Smooth muscle cell (in vitro differentiated cells): ENCODE results near the gene SIRT2. TPM values are rescaled to one million over a fixed set of nuclear protein-coding genes. Genes with fewer than 3 reads are reported as not detected.

Experiments
- DNase-seq: peaks from one replicate; lab custom pipeline; 2025; ENCODE audit not compliant: unreplicated experiment; lab: John Stamatoyannopoulos, UW
- H2AFZ ChIP-seq: fragments of 200-600 bp; sonication (generic); 2 replicates; pipeline ENCODE4 v1.6.0; 2016; ENCODE audit warnings: antibody characterized with exemption, low read depth, mild to moderate bottlenecking
- H3F3A ChIP-seq: fragments of 200-600 bp; sonication (generic); 2 replicates; pipeline ENCODE4 v1.6.0; 2017; ENCODE audit warnings: antibody characterized with exemption, low read depth
- H3K27ac ChIP-seq: fragments of 200-600 bp; sonication (generic); 2 replicates; pipeline ENCODE4 v1.5.1; 2016; ENCODE audit warnings: low read depth, mild to moderate bottlenecking
- H3K27me3 ChIP-seq: fragments of 200-600 bp; sonication (generic); 2 replicates; pipeline ENCODE4 v1.6.1; 2016; ENCODE audit warnings: low read depth, mild to moderate bottlenecking
- H3K36me3 ChIP-seq: fragments of 200-600 bp; sonication (generic); 2 replicates; pipeline ENCODE4 v1.5.1; 2016; ENCODE audit warnings: low read depth
- H3K4me1 ChIP-seq: fragments of 200-600 bp; sonication (generic); 2 replicates; pipeline ENCODE4 v1.5.1; 2016; ENCODE audit warnings: low read depth
- H3K4me2 ChIP-seq: fragments of 200-600 bp; sonication (generic); 2 replicates; pipeline ENCODE4 v1.6.0; 2016; ENCODE audit warnings: mild to moderate bottlenecking
- H3K4me3 ChIP-seq: fragments of 200-600 bp; sonication (generic); 2 replicates; pipeline ENCODE4 v1.5.1; 2016; ENCODE audit warnings: mild to moderate bottlenecking
- H3K79me2 ChIP-seq: fragments of 200-600 bp; sonication (generic); 2 replicates; pipeline ENCODE4 v1.6.0; 2016; ENCODE audit warnings: low read depth, mild to moderate bottlenecking
- H3K9ac ChIP-seq: fragments of 200-600 bp; sonication (generic); 2 replicates; pipeline ENCODE4 v1.6.0; 2016; ENCODE audit warnings: low read depth
- H3K9me3 ChIP-seq: fragments of 200-600 bp; sonication (generic); replicated peaks from 2 replicates; pipeline ENCODE4 v1.5.1; 2016; ENCODE audit warnings: low read depth
- H4K20me1 ChIP-seq: fragments of 200-600 bp; sonication (generic); 2 replicates; pipeline ENCODE4 v1.6.0; 2016; ENCODE audit warnings: low read depth
- whole genome bisulfite sequencing: methylation state at CpG from one replicate; pipeline ENCODE4 v1.1.7; 2016; ENCODE audit warnings: low lambda C conversion rate; 5-methylcytosine and 5-hydroxymethylcytosine counted together
- polyA plus RNA-seq: library from polyadenylated mRNA; unstranded; fragments of >200 nt; fragmentation: Nextera tagmentation; extraction: Ambion mirVana; gene quantifications from 2 replicates; pipeline ENCODE4 v1.2.1, GENCODE V29; 2016
- total RNA-seq: library from RNA; depleted of rRNA; stranded (reverse); fragments of >200 nt; gene quantifications from 2 replicates; pipeline ENCODE4 v1.2.3, GENCODE V29; 2014
- TF ChIP-seq, protein P1 (sequence below): fragments of 200-600 bp; sonication (generic); IDR thresholded peaks from 2 replicates; pipeline ENCODE4 v1.5.1; 2017; ENCODE audit warnings: borderline replicate concordance, mild to moderate bottlenecking, antibody characterized with exemption; ENCODE audit not compliant: insufficient read depth, poor library complexity, severe bottlenecking

Gene SIRT2
- total and polyA plus RNA-seq, 2 experiments from 2014 or later: 30.7 to 48.4 TPM

DNA sequence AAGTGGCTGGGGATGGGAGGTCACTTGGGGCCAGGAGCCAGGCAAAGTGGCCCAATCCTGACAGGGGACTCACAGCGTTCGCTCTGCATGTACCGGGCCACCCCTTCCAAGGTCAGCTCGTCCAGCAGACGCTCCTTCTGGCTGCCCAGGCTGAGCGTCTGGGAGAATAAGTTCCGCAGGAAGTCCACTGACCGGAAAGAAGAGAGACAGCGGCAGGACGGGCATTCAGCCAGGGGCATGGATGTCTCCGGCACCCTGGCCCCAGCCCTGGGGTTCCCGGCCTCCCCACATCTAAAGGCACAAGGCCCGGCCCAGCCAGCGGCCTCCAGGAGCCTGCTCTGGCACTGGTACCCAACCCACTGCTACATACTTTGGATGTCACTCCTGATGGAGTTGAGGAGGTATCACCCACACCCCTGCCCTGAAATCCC, 6.1 kb downstream of the SIRT2 start:
- Histone ChIP-seq H3K79me2 (peaks cover 11% of the 10 kb centered on the region), H3K4me1 (peaks cover under 1% of the 10 kb centered on the region), H3K27ac (no peak overlapping the region), H3K9me3 (no peaks in the 10 kb centered on the region), H2AFZ (no peak overlapping the region), H3F3A (no peaks in the 10 kb centered on the region), H3K36me3 (no peaks in the 10 kb centered on the region), H3K27me3 (no peaks in the 10 kb centered on the region), H3K4me3 (no peak overlapping the region), H3K9ac (no peak overlapping the region), H3K4me2 (no peak overlapping the region), H4K20me1 (no peaks in the 10 kb centered on the region)
- DNase-seq: no peak
- WGBS: 96% methylated on average over 14 of the region's 14 CpGs
- TF ChIP-seq, protein P1, sequence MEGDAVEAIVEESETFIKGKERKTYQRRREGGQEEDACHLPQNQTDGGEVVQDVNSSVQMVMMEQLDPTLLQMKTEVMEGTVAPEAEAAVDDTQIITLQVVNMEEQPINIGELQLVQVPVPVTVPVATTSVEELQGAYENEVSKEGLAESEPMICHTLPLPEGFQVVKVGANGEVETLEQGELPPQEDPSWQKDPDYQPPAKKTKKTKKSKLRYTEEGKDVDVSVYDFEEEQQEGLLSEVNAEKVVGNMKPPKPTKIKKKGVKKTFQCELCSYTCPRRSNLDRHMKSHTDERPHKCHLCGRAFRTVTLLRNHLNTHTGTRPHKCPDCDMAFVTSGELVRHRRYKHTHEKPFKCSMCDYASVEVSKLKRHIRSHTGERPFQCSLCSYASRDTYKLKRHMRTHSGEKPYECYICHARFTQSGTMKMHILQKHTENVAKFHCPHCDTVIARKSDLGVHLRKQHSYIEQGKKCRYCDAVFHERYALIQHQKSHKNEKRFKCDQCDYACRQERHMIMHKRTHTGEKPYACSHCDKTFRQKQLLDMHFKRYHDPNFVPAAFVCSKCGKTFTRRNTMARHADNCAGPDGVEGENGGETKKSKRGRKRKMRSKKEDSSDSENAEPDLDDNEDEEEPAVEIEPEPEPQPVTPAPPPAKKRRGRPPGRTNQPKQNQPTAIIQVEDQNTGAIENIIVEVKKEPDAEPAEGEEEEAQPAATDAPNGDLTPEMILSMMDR: no peak

DNA sequence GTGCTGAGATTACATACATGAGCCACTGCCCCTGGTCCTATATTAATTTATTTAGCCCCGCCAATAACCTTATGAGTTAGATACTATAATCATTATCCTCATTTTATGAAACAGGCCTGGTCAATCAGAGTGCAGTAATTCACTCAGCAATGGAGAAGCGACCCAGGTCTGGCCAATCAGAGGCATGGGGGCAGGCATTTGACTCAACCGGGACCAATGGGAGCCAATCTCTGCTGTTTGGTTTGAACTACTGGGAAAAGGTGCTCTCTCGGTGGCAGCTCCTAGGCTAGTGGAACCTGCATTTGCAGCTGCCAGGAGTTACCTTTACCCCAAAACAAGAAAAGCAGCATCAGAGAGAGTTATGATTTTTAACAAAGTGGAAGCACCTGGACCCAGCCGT, 6.6 kb downstream of the SIRT2 start:
- Histone ChIP-seq H3K36me3 (no peaks in the 10 kb centered on the region), H2AFZ (no peak overlapping the region), H3K4me3 (no peak overlapping the region), H3K4me2 (no peak overlapping the region), H3K9ac (no peak overlapping the region), H3K27ac (no peak overlapping the region), H3K9me3 (no peaks in the 10 kb centered on the region), H3K79me2 (peaks cover 11% of the 10 kb centered on the region), H3K4me1 (no peaks in the 10 kb centered on the region), H4K20me1 (no peaks in the 10 kb centered on the region), H3F3A (no peaks in the 10 kb centered on the region), H3K27me3 (no peaks in the 10 kb centered on the region)
- TF ChIP-seq, protein P1: no peak
- no peak for DNase-seq
- 97% methylated on average over 5 of the region's 5 CpGs for WGBS

DNA sequence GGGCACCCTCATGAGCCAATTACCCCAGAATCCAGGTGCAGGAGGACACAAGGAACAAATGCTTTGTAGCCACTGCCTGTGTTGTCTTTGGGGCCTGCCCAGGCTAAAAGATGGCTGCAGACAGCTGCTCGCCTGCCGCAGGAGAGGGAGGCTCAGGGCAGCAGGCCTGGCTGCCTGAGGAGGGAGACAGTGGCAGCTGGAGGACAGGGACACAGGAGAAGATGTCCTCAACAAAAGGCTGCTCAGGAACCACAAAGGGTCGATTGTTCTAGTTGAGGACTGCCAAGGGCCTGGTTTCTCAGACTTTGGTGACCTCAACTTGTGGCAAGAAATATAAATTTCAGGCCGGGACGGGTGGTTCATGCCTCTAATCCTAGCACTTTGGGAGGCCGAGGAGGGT, 7.6 kb downstream of the SIRT2 start:
- Histone ChIP-seq H3K9ac (no peak overlapping the region), H3K4me3 (no peak overlapping the region), H3F3A (no peaks in the 10 kb centered on the region), H3K79me2 (peaks cover 11% of the 10 kb centered on the region), H3K36me3 (no peaks in the 10 kb centered on the region), H3K27ac (no peak overlapping the region), H4K20me1 (no peaks in the 10 kb centered on the region), H3K4me2 (no peak overlapping the region), H3K4me1 (no peaks in the 10 kb centered on the region), H3K27me3 (no peaks in the 10 kb centered on the region), H3K9me3 (no peaks in the 10 kb centered on the region), H2AFZ (no peak overlapping the region)
- whole genome bisulfite sequencing: 95% methylated on average over 6 of the region's 6 CpGs
- TF ChIP-seq, protein P1: no peak
- no peak for DNase-seq

DNA sequence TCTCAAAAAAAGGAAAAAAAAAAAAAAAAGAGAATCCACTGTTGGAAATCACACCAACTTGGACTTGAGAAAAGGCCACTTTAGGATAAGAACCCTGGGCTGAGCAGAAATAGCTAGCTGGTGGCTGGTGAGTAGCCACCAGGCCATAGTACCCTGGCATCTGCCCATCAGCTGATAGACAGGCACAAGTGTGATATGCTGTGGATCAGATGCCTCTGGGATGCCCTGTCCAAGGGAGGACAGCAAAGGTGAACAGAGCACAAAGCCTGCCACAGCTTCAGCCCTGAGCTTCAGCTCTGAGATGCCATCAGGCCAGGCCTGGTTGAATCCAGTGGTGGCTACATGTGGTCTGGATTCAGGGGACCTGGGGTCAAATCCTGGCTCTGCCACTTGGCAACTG, 8.7 kb downstream of the SIRT2 start:
- Histone ChIP-seq H3K9me3 (no peaks in the 10 kb centered on the region), H3K4me2 (no peak overlapping the region), H3F3A (no peaks in the 10 kb centered on the region), H3K4me1 (no peaks in the 10 kb centered on the region), H3K27me3 (no peaks in the 10 kb centered on the region), H3K79me2 (peaks cover 6% of the 10 kb centered on the region), H3K9ac (no peak overlapping the region), H3K27ac (no peak overlapping the region), H3K4me3 (no peak overlapping the region), H3K36me3 (no peaks in the 10 kb centered on the region), H4K20me1 (no peaks in the 10 kb centered on the region), H2AFZ (no peak overlapping the region)
- TF ChIP-seq, protein P1: no peak
- no peak for DNase-seq
